Endothelial cell of umbilical vein (primary cell): Measurements from ENCODE around the gene AGRP. TPM values are rescaled to one million over a fixed set of nuclear protein-coding genes. Genes with fewer than 3 reads are reported as not detected.

ENCODE experiments used
- BruUV-seq: library from RNA; stranded (reverse); fragments of 400-500 nt; replicated peaks from 2 replicates; lab custom pipeline; 2021; lab: Mats Ljungman, UMichigan
- CTCF ChIA-PET: fragments of 300-600, 350-600 bp; sonication (Branson Sonifier 250); formaldehyde crosslinking; loops from one replicate; lab custom pipeline; 2021; ENCODE audit warnings: antibody characterized with exemption, inconsistent platforms; lab: Charles Lee
- POLR2A ChIA-PET: fragments of 300-600, 350-600 bp; sonication (Branson Sonifier 250); formaldehyde crosslinking; loops from one replicate; lab custom pipeline; 2021; ENCODE audit warnings: antibody characterized with exemption, inconsistent platforms; lab: Charles Lee
- DNase-seq: peaks from one replicate; pipeline ENCODE4 v3.0.0-alpha.2; 2011; ENCODE audit warnings: low read depth, low spot score
- FAIRE-seq: peaks from 2 replicates; lab custom pipeline; 2011; peaks lifted over from hg19 to GRCh38; lab: Jason Lieb, UNC
- H2AFZ ChIP-seq: 2 replicates; pipeline ENCODE4 v1.6.0; 2012; ENCODE audit warnings: low read depth, low read length, control low read depth, inconsistent platforms
- H3K27ac ChIP-seq: 2 replicates; pipeline ENCODE4 v1.5.1; 2011; ENCODE audit warnings: low read depth, mild to moderate bottlenecking, control low read depth, low read length, moderate library complexity; ENCODE audit not compliant: insufficient read depth
- H3K27me3 ChIP-seq, 2 experiments: 2 replicates each; pipeline versions ENCODE4 v1.6.0 to v1.6.1; 2011; ENCODE audit warnings: low read length in 2 of 2, mixed read lengths in 1 of 2; ENCODE audit not compliant: control insufficient read depth in 2 of 2, insufficient read depth in 2 of 2
- H3K36me3 ChIP-seq, 2 experiments: 2 replicates in 1 of 2; 3 replicates in 1 of 2; pipeline ENCODE4 v1.5.1; 2011; ENCODE audit warnings: low read length in 2 of 2, mild to moderate bottlenecking in 1 of 2, moderate library complexity in 1 of 2; ENCODE audit not compliant: control insufficient read depth in 2 of 2, insufficient read depth in 2 of 2; ENCODE audit errors: extremely low read depth in 1 of 2
- H3K4me1 ChIP-seq: 3 replicates; pipeline ENCODE4 v1.5.1; 2011; ENCODE audit warnings: mild to moderate bottlenecking, low read length; ENCODE audit not compliant: control insufficient read depth, insufficient read depth; ENCODE audit errors: extremely low read depth
- H3K4me2 ChIP-seq: 2 replicates; pipeline ENCODE4 v1.6.1; 2011; ENCODE audit warnings: low read length, control low read depth, mixed read lengths; ENCODE audit not compliant: insufficient read depth
- H3K4me3 ChIP-seq, 3 experiments: fragments of 200-600 bp in 1 of 3; sonication (generic), shearing (Covaris generic) in 1 of 3; replicated peaks in 1 of 3; 2 replicates each; pipeline ENCODE4 v1.5.1; 2011 to 2016; ENCODE audit warnings: control low read depth in 3 of 3, low read length in 3 of 3, mild to moderate bottlenecking in 2 of 3, inconsistent platforms in 1 of 3, low read depth in 1 of 3, moderate library complexity in 1 of 3; ENCODE audit not compliant: insufficient read depth in 1 of 3
- H3K79me2 ChIP-seq: 2 replicates; pipeline ENCODE4 v1.6.0; 2012; ENCODE audit warnings: low read length, inconsistent platforms; ENCODE audit not compliant: control insufficient read depth, insufficient read depth
- H3K9ac ChIP-seq: replicated peaks from 2 replicates; pipeline ENCODE3; 2011; ENCODE audit warnings: low read length, control low read depth; ENCODE audit not compliant: insufficient read depth; ENCODE audit errors: extremely low read depth
- H3K9me1 ChIP-seq: replicated peaks from 3 replicates; pipeline ENCODE4 v1.6.0; 2011; ENCODE audit warnings: mild to moderate bottlenecking, low read length; ENCODE audit not compliant: control insufficient read depth, insufficient read depth; ENCODE audit errors: extremely low read depth
- H3K9me3 ChIP-seq: replicated peaks from 2 replicates; pipeline ENCODE4 v1.5.1; 2012; ENCODE audit warnings: low read length, inconsistent platforms; ENCODE audit not compliant: control insufficient read depth, insufficient read depth
- H4K20me1 ChIP-seq: replicated peaks from 2 replicates; pipeline ENCODE3; 2011; ENCODE audit warnings: mild to moderate bottlenecking, low read length; ENCODE audit not compliant: control insufficient read depth, insufficient read depth; ENCODE audit errors: extremely low read depth
- EZH2 ChIP-seq: IDR thresholded peaks from 2 replicates; pipeline ENCODE4 v1.6.1; 2012; ENCODE audit warnings: borderline replicate concordance, low read depth, mild to moderate bottlenecking, moderate library complexity, low read length, inconsistent platforms; ENCODE audit not compliant: severe bottlenecking
- FOS ChIP-seq: IDR thresholded peaks from 2 replicates; pipeline ENCODE4 v1.6.1; 2011; ENCODE audit warnings: mild to moderate bottlenecking, low read length, moderate library complexity, borderline replicate concordance; ENCODE audit not compliant: insufficient read depth
- GATA2 ChIP-seq: IDR thresholded peaks from 2 replicates; pipeline ENCODE4 v1.7.0; 2011; ENCODE audit warnings: low read depth, mild to moderate bottlenecking, moderate library complexity, mixed read lengths, low read length; ENCODE audit not compliant: insufficient read length, insufficient read depth
- JUN ChIP-seq: IDR thresholded peaks from 2 replicates; pipeline ENCODE4 v1.6.1; 2011; ENCODE audit warnings: borderline replicate concordance, low read depth; ENCODE audit not compliant: insufficient read length, insufficient read depth
- MYC ChIP-seq: IDR thresholded peaks from one replicate; pipeline ENCODE4 v1.6.1; 2011; ENCODE audit warnings: mild to moderate bottlenecking, low read depth, low read length
- POLR2A ChIP-seq: IDR thresholded peaks from 2 replicates; pipeline ENCODE4 v1.6.1; 2012; ENCODE audit warnings: low read depth, mild to moderate bottlenecking, control low read depth, low read length
- POLR2AphosphoS5 ChIP-seq: IDR thresholded peaks from 2 replicates; pipeline ENCODE4 v1.6.1; 2012; ENCODE audit warnings: low read depth, mild to moderate bottlenecking, control low read depth, low read length, moderate library complexity; ENCODE audit not compliant: insufficient read depth
- dilution Hi-C: fragments of 300-500 bp; cut with MboI; formaldehyde crosslinking; loops from one replicate; pipeline ENCODE4 v1.15.0; 2019; ENCODE audit warnings: low sequenced_read_pairs; ENCODE audit not compliant: extremely low pct_ligation_motif_present
- intact Hi-C: fragments of 100-400 bp; cut with micrococcal nuclease; formaldehyde crosslinking; loops from one replicate; pipeline ENCODE4 v1.10.0; 2022
- polyA plus RNA-seq, 4 experiments: library from polyadenylated mRNA; depleted of rRNA in 3 of 4; stranded (reverse) in 3 of 4; unstranded in 1 of 4; fragments of >200 nt; gene quantifications; 2 replicates each; pipeline versions ENCODE4 v1.2.1 to v1.2.3, GENCODE V29; 2011 to 2012; ENCODE audit warnings: missing spikeins in 1 of 4
- total RNA-seq: library from RNA; stranded (reverse); gene quantifications from 2 replicates; pipeline ENCODE4 v1.2.3, GENCODE V29; 2021
- TF ChIP-seq, protein P1 (sequence below): IDR thresholded peaks from 2 replicates; pipeline ENCODE4 v1.6.1; 2011; ENCODE audit not compliant: insufficient read depth, insufficient read length
- TF ChIP-seq, protein P2 (sequence below), 2 donors: IDR thresholded peaks; 1 replicate in 1 of 2; 2 replicates in 1 of 2; pipeline ENCODE4 v1.5.1; 2011; ENCODE audit warnings: low read length in 2 of 2, mild to moderate bottlenecking in 2 of 2, moderate library complexity in 2 of 2, control low read depth in 1 of 2, inconsistent platforms in 1 of 2, low read depth in 1 of 2; ENCODE audit not compliant: insufficient read depth in 1 of 2; ENCODE audit errors: extremely low read depth in 1 of 2

AGRP gene
- total and polyA plus RNA-seq, 2 donors (not counting 3 experiments of a cell fraction or from before 2014, with no cell fraction given): not detected

- no peak for FAIRE-seq
- intact Hi-C loops: loop anchor here (5.0 kb wide), 2 partner anchors 121 to 191 kb away; partner anchors contain the start of gene PLEKHG4
- CTCF ChIA-PET: interaction anchor here (1.3 to 12.4 kb wide), 3 partner anchors 12 to 44 kb away, joined by 4 to 201 read pairs (median 5); partner anchors contain the start of gene ATP6V0D1
Measured at GRCh38 chr16:67468731-67469130, 14.6 kb downstream of the AGRP start.

More at GRCh38 chr16:67468731-67469130, 14.6 kb downstream of the AGRP start:
- POLR2A ChIA-PET: no interaction called here
- no peak overlapping the region for H3K27ac ChIP-seq
- H3K4me1 ChIP-seq: peaks cover 4% of the 10 kb centered on the region
- no peak overlapping the region for H3K9ac ChIP-seq
- no peaks in the 10 kb centered on the region for H3K9me1 ChIP-seq
- BruUV-seq: no TSS peak
- no peak for DNase-seq
- H3K9me3 ChIP-seq: no peaks in the 10 kb centered on the region
- no peak overlapping the region for H3K4me2 ChIP-seq
- TF ChIP-seq FOS: no peak
- no peak for TF ChIP-seq MYC
- TF ChIP-seq, protein P1, sequence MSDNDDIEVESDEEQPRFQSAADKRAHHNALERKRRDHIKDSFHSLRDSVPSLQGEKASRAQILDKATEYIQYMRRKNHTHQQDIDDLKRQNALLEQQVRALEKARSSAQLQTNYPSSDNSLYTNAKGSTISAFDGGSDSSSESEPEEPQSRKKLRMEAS: no peak
- TF ChIP-seq EZH2: no peak
- TF ChIP-seq JUN: no peak
- TF ChIP-seq, protein P2, sequence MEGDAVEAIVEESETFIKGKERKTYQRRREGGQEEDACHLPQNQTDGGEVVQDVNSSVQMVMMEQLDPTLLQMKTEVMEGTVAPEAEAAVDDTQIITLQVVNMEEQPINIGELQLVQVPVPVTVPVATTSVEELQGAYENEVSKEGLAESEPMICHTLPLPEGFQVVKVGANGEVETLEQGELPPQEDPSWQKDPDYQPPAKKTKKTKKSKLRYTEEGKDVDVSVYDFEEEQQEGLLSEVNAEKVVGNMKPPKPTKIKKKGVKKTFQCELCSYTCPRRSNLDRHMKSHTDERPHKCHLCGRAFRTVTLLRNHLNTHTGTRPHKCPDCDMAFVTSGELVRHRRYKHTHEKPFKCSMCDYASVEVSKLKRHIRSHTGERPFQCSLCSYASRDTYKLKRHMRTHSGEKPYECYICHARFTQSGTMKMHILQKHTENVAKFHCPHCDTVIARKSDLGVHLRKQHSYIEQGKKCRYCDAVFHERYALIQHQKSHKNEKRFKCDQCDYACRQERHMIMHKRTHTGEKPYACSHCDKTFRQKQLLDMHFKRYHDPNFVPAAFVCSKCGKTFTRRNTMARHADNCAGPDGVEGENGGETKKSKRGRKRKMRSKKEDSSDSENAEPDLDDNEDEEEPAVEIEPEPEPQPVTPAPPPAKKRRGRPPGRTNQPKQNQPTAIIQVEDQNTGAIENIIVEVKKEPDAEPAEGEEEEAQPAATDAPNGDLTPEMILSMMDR (IDR thresholded peaks at IDR 0.05; ENCODE audit: extremely low read depth in 1 of 2, insufficient read depth in 1 of 2, low read depth in 1 of 2, low read length in 2 of 2): no peak
- no peak for TF ChIP-seq POLR2AphosphoS5
- TF ChIP-seq POLR2A: no peak
- TF ChIP-seq GATA2: no peak
- H3K79me2 ChIP-seq: peaks cover 15% of the 10 kb centered on the region
- H3K36me3 ChIP-seq: no peaks in the 10 kb centered on the region
- H3K4me3 ChIP-seq: no peak overlapping the region
- no peaks in the 10 kb centered on the region for H4K20me1 ChIP-seq
- no peaks in the 10 kb centered on the region for H3K27me3 ChIP-seq
- dilution Hi-C loops: no loop called here
- H2AFZ ChIP-seq: no peak overlapping the region
